Germinal center (tissue), 1 donor: Measurements from ENCODE around the gene ARL5A.

Experiments
- DNase-seq: peaks from one replicate; pipeline ENCODE4 v3.0.0; 2012; ENCODE audit warnings: mixed read lengths, low spot score

Gene ARL5A

GRCh38 chr2:151840216-151841046 lies 12.2 kb upstream of the ARL5A start:
- DNase-seq, result peak; percentile 41

- no peak for DNase-seq
These were observed 9.7 kb upstream of the ARL5A start for GRCh38 chr2:151837926-151838325.

GRCh38 chr2:151833984-151834383 lies 5.8 kb upstream of the ARL5A start:
- DNase-seq, result no peak

- no peak for DNase-seq
These were observed 2.7 kb upstream of the ARL5A start for GRCh38 chr2:151830961-151831360.

- DNase-seq, result no peak
These were observed 686 bp upstream of the ARL5A start for GRCh38 chr2:151828890-151829324.

- DNase-seq, result peak; percentile 17
These were observed 568 bp downstream of the ARL5A start for GRCh38 chr2:151827564-151828142.

- no peak for DNase-seq
These were observed 1.5 kb downstream of the ARL5A start for GRCh38 chr2:151826737-151827157.

GRCh38 chr2:151824886-151825285 lies 3.3 kb downstream of the ARL5A start:
- no peak for DNase-seq

GRCh38 chr2:151823651-151824050 lies 4.6 kb downstream of the ARL5A start:
- DNase-seq, result no peak

GRCh38 chr2:151819920-151820319 lies 8.3 kb downstream of the ARL5A start:
- DNase-seq, result no peak

GRCh38 chr2:151817929-151818328 lies 10.3 kb downstream of the ARL5A start:
- no peak for DNase-seq

GRCh38 chr2:151816843-151817242 lies 11.4 kb downstream of the ARL5A start:
- no peak for DNase-seq

GRCh38 chr2:151815821-151816489 lies 12.3 kb downstream of the ARL5A start:
- DNase-seq, result no peak

GRCh38 chr2:151810489-151810888 lies 17.7 kb downstream of the ARL5A start:
- no peak for DNase-seq

- no peak for DNase-seq
These were observed 19.2 kb downstream of the ARL5A start for GRCh38 chr2:151809073-151809383.

GRCh38 chr2:151808258-151809072 lies 19.8 kb downstream of the ARL5A start:
- DNase-seq, result peak; percentile 40

GRCh38 chr2:151805961-151806360 lies 22.3 kb downstream of the ARL5A start:
- DNase-seq, result no peak

GRCh38 chr2:151805343-151805742 lies 22.9 kb downstream of the ARL5A start:
- DNase-seq, result no peak

GRCh38 chr2:151803811-151804210 lies 24.4 kb downstream of the ARL5A start:
- DNase-seq, result no peak

GRCh38 chr2:151802315-151802714 lies 25.9 kb downstream of the ARL5A start:
- DNase-seq, result no peak

GRCh38 chr2:151799886-151800292 lies 28.3 kb downstream of the ARL5A start:
- no peak for DNase-seq

GRCh38 chr2:151796774-151797173 lies 31.4 kb downstream of the ARL5A start:
- DNase-seq, result no peak
